NCI-H748 (cell line): ENCODE data around the gene FABP3.

Source experiments
- DNase-seq: peaks from one replicate; lab custom pipeline; 2025; ENCODE audit not compliant: unreplicated experiment; lab: John Stamatoyannopoulos, UW

The FABP3 gene

GRCh38 chr1:31373056-31373896, at the start of gene FABP3:
TSS of gene FABP3 (minus strand) at chr1:31373076. CDS start at chr1:31373014, 62 bp downstream.
- DNase-seq: peak; percentile 46

GRCh38 chr1:31421371-31422040, 48.6 kb upstream of the FABP3 start:
- DNase-seq: peak; percentile 48

- no peak for DNase-seq
Measured at GRCh38 chr1:31420716-31421115, 47.8 kb upstream of the FABP3 start.

- no peak for DNase-seq
Measured at GRCh38 chr1:31418626-31419323, 45.9 kb upstream of the FABP3 start.

- DNase-seq: no peak
Measured at GRCh38 chr1:31417148-31417547, 44.3 kb upstream of the FABP3 start.

- DNase-seq: no peak
Measured at GRCh38 chr1:31416101-31416736, 43.3 kb upstream of the FABP3 start.

GRCh38 chr1:31415658-31416057, 42.8 kb upstream of the FABP3 start:
- no peak for DNase-seq

GRCh38 chr1:31414980-31415370, 42.1 kb upstream of the FABP3 start:
- no peak for DNase-seq

GRCh38 chr1:31413405-31414001, 40.6 kb upstream of the FABP3 start:
- peak; percentile 44 for DNase-seq

GRCh38 chr1:31412732-31413404, 40.0 kb upstream of the FABP3 start, which contains the start of gene SERINC2:
TSS of gene SERINC2 (plus strand) at chr1:31413213. CDS start at chr1:31413266, 53 bp downstream.
- peak; percentile 64 for DNase-seq

- DNase-seq: no peak
Measured at GRCh38 chr1:31412205-31412604, 39.3 kb upstream of the FABP3 start.

- DNase-seq: no peak
Measured at GRCh38 chr1:31410871-31411270, 38.0 kb upstream of the FABP3 start.

- DNase-seq: no peak
Measured at GRCh38 chr1:31409946-31410858, 37.3 kb upstream of the FABP3 start.

- DNase-seq: no peak
Measured at GRCh38 chr1:31408788-31409318, 36.0 kb upstream of the FABP3 start.

- DNase-seq: no peak
Measured at GRCh38 chr1:31407029-31407626, 34.3 kb upstream of the FABP3 start.

GRCh38 chr1:31405578-31406245, 32.8 kb upstream of the FABP3 start:
- DNase-seq: no peak

- no peak for DNase-seq
Measured at GRCh38 chr1:31401241-31401640, 28.4 kb upstream of the FABP3 start.

GRCh38 chr1:31400393-31400792, 27.5 kb upstream of the FABP3 start:
- DNase-seq: no peak
